Effector memory CD4-positive, alpha-beta T cell (primary cell): Measurements from ENCODE around the gene ADAMTS4.

ENCODE experiments used
- DNase-seq, 3 donors: peaks; one replicate each; pipeline ENCODE4 v3.0.0-alpha.2; 2020
- H3K27ac ChIP-seq: 2 replicates; pipeline ENCODE4 v1.7.0; 2013; ENCODE audit warnings: mild to moderate bottlenecking, low read length, moderate library complexity; ENCODE audit not compliant: insufficient read depth, poor library complexity, severe bottlenecking
- H3K27me3 ChIP-seq: replicated peaks from 2 replicates; pipeline ENCODE4 v1.7.0; 2013; ENCODE audit warnings: mild to moderate bottlenecking, low read length; ENCODE audit not compliant: insufficient read depth, control insufficient read depth, poor library complexity, severe bottlenecking
- H3K36me3 ChIP-seq: 2 replicates; pipeline ENCODE4 v1.7.0; 2013; ENCODE audit warnings: mild to moderate bottlenecking, low read length, moderate library complexity; ENCODE audit not compliant: control insufficient read depth, insufficient read depth
- H3K4me1 ChIP-seq: 2 replicates; pipeline ENCODE4 v1.7.0; 2013; ENCODE audit warnings: low read length, mild to moderate bottlenecking; ENCODE audit not compliant: control insufficient read depth, insufficient read depth, poor library complexity, severe bottlenecking
- H3K4me3 ChIP-seq: 2 replicates; pipeline ENCODE4 v1.7.0; 2013; ENCODE audit warnings: low read length, low read depth, mild to moderate bottlenecking; ENCODE audit not compliant: insufficient read depth, poor library complexity, severe bottlenecking
- H3K9me3 ChIP-seq: 2 replicates; pipeline ENCODE4 v1.7.0; 2013; ENCODE audit warnings: mild to moderate bottlenecking, low read length, moderate library complexity; ENCODE audit not compliant: control insufficient read depth

Gene ADAMTS4

GRCh38 chr1:161201836-161202712 lies 3.2 kb upstream of the ADAMTS4 start, which contains the start of gene NDUFS2:
TSS of gene NDUFS2 (plus strand) at chr1:161202367. CDS start at chr1:161202386, 19 bp downstream.
- Histone ChIP-seq H3K4me1 (peaks cover 36% of the 10 kb centered on the region), H3K4me3 (peak within 1 kb of the TSS; percentile 92), H3K36me3 (peaks cover 15% of the 10 kb centered on the region)

DNA sequence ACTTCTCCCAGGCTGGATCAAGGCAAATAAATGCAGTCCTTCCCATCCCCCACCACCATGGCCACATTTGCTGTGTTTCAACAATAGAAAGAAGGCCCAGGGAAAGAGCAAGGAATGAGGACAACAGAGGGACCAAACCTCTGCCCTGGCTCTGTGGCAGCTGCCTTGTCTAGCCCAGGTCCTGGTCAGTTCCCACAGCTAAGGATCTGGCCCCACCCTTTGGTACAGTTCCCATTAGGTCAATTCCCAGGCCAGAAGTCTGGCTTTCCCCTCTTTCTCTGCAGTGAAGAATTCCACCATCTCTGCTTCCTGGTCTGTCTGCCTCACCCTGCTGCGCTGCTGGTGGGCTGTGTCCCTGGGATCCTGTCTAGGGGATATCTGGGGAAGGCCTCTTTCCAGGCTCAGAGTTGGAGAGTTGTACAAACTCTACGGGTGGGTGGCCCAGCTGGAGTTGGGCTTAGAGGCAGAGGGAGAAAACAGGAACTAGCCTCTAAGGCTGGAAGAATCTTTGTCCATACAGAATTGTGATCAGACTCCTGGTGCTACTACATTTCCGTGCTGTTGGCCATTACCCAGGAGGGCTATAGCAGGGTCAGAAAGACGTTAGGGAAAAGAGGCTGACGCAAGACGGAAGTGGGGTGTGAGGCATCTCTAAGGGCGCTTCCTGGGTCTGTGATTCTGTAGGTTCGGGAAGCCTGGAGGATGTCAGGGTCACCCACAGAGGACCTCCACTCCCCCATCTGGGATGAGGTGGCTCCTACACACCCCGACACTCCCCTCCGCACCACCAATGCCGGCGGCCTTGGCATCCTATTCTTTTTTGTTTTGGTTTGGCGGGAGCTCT lies 2.4 kb upstream of the ADAMTS4 start:
- Histone ChIP-seq H3K36me3 (peaks cover 6% of the 10 kb centered on the region), H3K9me3 (no peaks in the 10 kb centered on the region)

More at GRCh38 chr1:161201836-161202712, 3.2 kb upstream of the ADAMTS4 start, which contains the start of gene NDUFS2:
- no peaks in the 10 kb centered on the region for H3K27me3 ChIP-seq
- peak; percentile 92 to 96 (median 93) for DNase-seq
- H3K27ac ChIP-seq, result peak within 1 kb of the TSS; percentile 90
- H3K9me3 ChIP-seq, result no peaks in the 10 kb centered on the region

GRCh38 chr1:161200421-161200991 lies 1.7 kb upstream of the ADAMTS4 start:
- H3K4me1 ChIP-seq, result peaks cover 36% of the 10 kb centered on the region
- peaks cover 6% of the 10 kb centered on the region for H3K36me3 ChIP-seq
- H3K27ac ChIP-seq, result no peak overlapping the region
- H3K27me3 ChIP-seq, result no peaks in the 10 kb centered on the region
- no peaks in the 10 kb centered on the region for H3K9me3 ChIP-seq
- DNase-seq, result no peak
- no peak overlapping the region for H3K4me3 ChIP-seq

More for the DNA sequence above, 2.4 kb upstream of the ADAMTS4 start:
- Histone ChIP-seq H3K4me3 (peak overlapping the region; percentile 92), H3K4me1 (peaks cover 36% of the 10 kb centered on the region), H3K27ac (peak overlapping the region; percentile 90), H3K27me3 (no peaks in the 10 kb centered on the region)
- DNase-seq, result no peak

GRCh38 chr1:161199506-161200139 lies 769 bp upstream of the ADAMTS4 start:
- Histone ChIP-seq H3K27ac (no peak overlapping the region), H3K36me3 (peaks cover 6% of the 10 kb centered on the region), H3K9me3 (no peaks in the 10 kb centered on the region), H3K27me3 (no peaks in the 10 kb centered on the region), H3K4me3 (no peak overlapping the region), H3K4me1 (peaks cover 36% of the 10 kb centered on the region)
- DNase-seq, result no peak

DNA sequence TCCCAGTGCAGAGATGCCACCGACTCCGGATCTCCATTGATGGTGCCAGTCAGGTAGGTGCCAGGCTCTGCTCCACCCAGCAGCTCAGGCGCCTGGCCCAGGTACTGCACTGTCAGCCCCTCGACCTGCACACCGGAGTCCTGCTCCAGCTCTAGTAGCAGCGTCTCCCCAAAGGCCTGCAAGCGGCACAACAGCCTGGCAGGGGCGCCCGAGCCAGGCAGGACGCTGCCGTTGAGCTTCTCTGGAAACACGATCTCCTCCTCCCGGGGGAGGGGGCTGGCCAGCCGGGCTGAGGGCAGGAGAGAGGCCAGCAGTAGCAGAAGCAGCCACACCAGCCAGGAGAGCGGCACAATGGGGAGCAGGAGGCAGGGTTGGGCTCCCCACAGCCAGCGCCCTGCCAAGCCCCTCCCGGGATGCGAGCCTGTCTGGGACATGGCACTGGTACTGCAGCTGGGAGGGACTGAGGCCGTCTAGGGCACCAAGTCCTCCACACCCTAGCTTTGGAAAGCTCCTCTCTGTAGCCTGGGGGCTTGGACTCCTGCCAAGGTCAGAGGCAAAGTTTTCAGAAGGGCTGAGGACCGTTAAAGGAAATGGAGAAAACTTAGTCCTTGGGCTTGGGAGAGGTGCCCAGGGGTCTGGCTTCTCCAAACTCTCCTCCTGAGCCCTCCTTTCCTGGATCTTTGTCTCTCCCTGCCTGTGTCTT lies 509 bp downstream of the ADAMTS4 start:
- H3K27me3 ChIP-seq, result no peaks in the 10 kb centered on the region
- no peak overlapping the region for H3K4me3 ChIP-seq
- no peak for DNase-seq
- no peaks in the 10 kb centered on the region for H3K36me3 ChIP-seq
- no peaks in the 10 kb centered on the region for H3K9me3 ChIP-seq
- H3K27ac ChIP-seq, result no peak overlapping the region
- H3K4me1 ChIP-seq, result peaks cover 27% of the 10 kb centered on the region

DNA sequence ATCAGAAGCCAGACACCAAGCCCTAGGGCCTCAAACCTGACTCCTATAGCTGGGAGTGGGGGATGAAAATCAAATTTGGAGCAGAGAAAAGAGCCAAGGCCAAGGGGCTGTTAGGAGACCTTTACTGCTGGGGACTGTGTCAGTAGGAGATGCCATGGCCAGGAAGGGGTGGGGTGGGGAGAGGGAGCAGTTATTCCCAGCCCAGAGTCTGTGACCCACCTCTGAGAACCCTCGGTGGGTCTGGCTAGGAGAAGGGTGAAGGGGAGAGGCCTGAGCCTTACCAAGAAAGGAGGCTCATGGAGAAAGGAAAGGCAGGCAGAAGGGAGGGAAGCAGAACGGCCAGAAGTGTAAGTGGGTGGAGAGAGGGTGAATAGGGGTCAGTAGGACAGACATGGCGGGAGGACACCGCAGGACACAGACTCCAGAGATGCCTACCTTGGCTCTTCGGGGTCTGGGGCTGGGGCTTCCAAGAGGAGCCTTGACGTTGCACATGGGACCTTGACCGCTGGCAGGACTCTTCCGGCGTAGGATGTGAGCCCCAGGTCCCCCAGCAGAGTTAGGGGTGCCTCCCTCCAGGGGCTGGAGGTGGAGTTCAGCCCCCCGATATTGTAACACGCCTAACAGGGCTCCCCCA lies 1.2 kb downstream of the ADAMTS4 start:
- Histone ChIP-seq H3K36me3 (no peaks in the 10 kb centered on the region), H3K27ac (no peak overlapping the region)

DNA sequence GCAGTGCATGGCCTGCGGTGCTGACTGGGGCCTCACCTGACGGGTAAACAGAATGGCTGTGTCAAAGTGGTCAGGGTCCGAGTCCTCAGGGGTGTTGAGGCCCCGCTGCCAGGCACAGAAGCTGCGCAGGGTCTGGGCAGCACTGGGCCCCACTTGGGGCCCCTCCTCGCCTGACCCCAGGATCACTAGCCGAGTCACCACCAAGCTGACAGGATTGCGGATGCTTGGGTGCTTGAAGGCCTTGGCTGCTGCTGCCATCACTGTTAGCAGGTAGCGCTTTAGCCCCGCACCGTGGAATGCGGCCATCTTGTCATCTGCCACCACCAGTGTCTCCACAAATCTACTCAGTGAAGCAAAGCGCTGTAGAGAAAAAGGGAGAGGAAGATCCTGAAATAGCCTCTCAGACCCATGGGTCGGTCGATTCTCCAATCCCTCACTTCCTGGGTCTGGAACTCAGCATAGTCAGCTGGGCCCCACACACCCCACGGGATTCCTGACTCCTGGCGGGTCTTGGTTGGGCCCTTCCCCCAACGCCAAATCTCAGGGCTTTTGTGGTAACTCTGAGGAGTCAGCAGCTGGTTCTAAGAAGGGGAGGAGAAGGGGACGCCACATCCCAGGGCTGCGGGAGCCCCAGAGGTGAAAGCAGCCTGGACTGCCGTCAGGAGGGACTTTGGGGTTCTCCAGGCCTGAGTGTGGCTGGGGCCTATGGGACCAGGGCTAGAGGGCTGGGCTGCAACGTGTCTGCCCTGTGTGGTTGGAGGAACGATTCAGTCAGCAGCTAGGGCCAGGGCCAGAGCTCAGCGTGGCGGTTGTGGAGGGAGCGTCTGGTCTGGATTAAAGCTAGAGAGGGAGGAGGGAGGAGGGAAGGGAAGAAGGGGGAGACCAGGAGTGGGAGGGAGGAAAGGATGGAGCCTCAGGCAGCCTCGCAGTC lies 2.1 kb downstream of the ADAMTS4 start:
- DNase-seq, result no peak
- Histone ChIP-seq H3K4me1 (peaks cover 22% of the 10 kb centered on the region), H3K4me3 (no peak overlapping the region), H3K27ac (no peak overlapping the region), H3K36me3 (no peaks in the 10 kb centered on the region), H3K27me3 (no peaks in the 10 kb centered on the region), H3K9me3 (no peaks in the 10 kb centered on the region)

More for the DNA sequence above, 1.2 kb downstream of the ADAMTS4 start:
- Histone ChIP-seq H3K4me3 (no peak overlapping the region), H3K27me3 (no peaks in the 10 kb centered on the region), H3K4me1 (peaks cover 23% of the 10 kb centered on the region), H3K9me3 (no peaks in the 10 kb centered on the region)
- DNase-seq, result no peak

- peaks cover 15% of the 10 kb centered on the region for H3K4me1 ChIP-seq
These were observed 2.7 kb downstream of the ADAMTS4 start for GRCh38 chr1:161196111-161196510.

More at GRCh38 chr1:161196111-161196510, 2.7 kb downstream of the ADAMTS4 start:
- H3K27ac ChIP-seq, result no peak overlapping the region
- DNase-seq, result no peak
- H3K4me3 ChIP-seq, result no peak overlapping the region
- H3K36me3 ChIP-seq, result no peaks in the 10 kb centered on the region
- no peaks in the 10 kb centered on the region for H3K9me3 ChIP-seq
- H3K27me3 ChIP-seq, result no peaks in the 10 kb centered on the region
